Measurements from ENCODE around the gene PPM1A.
A peak's percentile ranks its signal among the peaks of the same experiment; 100 is the strongest.

- TF ChIP-seq POLR2A (IDR thresholded peaks at IDR 0.05), result no peak
- TF ChIP-seq CTCF (IDR thresholded peaks at IDR 0.05), result peak in 3 of 6 experiments; percentile 9 to 35 (median 23)
Observed at GRCh38 chr14:60266021-60266937, 17.3 kb downstream of the PPM1A start.
